OCI-LY1 (cell line): ENCODE data around the gene SLC1A4.

ENCODE experiments used
- EZH2 ChIP-seq: fragments of 200-600 bp; sonication (generic), shearing (Covaris generic); IDR thresholded peaks from 2 replicates; pipeline ENCODE4 v1.8.0; 2017; ENCODE audit warnings: borderline replicate concordance, mixed run types, mild to moderate bottlenecking, antibody characterized with exemption, low read length, moderate library complexity, mixed read lengths
- TF ChIP-seq, protein P1 (sequence below): fragments of 200-600 bp; sonication (generic), shearing (Covaris generic); IDR thresholded peaks from 2 replicates; pipeline ENCODE4 v1.5.1; 2017; ENCODE audit warnings: mild to moderate bottlenecking, antibody characterized with exemption, low read length, moderate library complexity, mixed read lengths

DNA sequence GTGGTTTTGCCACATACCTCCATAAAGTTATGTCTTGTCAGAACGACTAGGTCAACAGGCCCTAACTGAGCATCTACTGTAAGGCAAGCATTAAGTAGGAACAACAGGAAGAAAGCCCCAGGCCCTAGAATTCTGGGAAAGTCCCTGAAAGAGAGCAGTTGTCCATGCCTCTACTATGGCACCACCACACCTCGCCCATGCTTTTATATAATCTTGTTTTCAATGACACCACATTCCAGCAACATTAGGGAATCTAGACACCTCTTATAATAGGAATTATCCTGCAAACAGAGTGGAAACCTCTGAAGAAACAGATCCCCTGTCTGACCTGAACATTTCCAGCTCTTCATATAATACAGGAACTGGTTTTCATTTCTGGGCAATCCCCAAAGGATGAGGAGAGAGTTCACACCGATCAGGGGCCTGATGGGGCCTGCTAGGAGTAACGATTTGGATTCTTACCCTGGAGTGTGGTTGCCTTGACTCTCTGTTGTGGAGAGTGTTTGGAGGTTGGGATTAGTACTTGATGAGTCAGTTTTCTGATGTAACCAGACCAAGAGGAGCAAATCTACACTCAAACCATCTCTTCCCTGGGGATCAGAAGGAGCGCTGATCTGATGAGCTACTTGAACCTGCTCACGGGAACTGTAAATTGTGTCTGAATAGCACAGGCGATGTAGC lies 35.1 kb downstream of the SLC1A4 start:
- TF ChIP-seq, protein P1, sequence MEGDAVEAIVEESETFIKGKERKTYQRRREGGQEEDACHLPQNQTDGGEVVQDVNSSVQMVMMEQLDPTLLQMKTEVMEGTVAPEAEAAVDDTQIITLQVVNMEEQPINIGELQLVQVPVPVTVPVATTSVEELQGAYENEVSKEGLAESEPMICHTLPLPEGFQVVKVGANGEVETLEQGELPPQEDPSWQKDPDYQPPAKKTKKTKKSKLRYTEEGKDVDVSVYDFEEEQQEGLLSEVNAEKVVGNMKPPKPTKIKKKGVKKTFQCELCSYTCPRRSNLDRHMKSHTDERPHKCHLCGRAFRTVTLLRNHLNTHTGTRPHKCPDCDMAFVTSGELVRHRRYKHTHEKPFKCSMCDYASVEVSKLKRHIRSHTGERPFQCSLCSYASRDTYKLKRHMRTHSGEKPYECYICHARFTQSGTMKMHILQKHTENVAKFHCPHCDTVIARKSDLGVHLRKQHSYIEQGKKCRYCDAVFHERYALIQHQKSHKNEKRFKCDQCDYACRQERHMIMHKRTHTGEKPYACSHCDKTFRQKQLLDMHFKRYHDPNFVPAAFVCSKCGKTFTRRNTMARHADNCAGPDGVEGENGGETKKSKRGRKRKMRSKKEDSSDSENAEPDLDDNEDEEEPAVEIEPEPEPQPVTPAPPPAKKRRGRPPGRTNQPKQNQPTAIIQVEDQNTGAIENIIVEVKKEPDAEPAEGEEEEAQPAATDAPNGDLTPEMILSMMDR = no peak
- TF ChIP-seq EZH2 = no peak
